Natural killer cell (primary cell): ENCODE data around the gene PAK5. TPM values are rescaled to one million over a fixed set of nuclear protein-coding genes. Genes with fewer than 3 reads are reported as not detected.

Experiments used
- ATAC-seq, 3 donors: fragments of 150-1000 bp in 2 of 3; fragments of 200-7000 bp in 1 of 3; cut with Tn5 transposase; 1 replicate in 1 of 3; 2 replicates in 2 of 3; pipeline ENCODE4 v1.10.0; 2021; ENCODE audit warnings: mild to moderate bottlenecking in 2 of 3, moderate library complexity in 2 of 3
- DNase-seq, 2 donors: peaks; one replicate each; pipeline versions ENCODE4 v3.0.0 to v3.0.0-alpha.2; 2013 to 2021; ENCODE audit warnings: mixed read lengths in 1 of 2
- H3K27ac ChIP-seq: one replicate; pipeline ENCODE4 v1.5.1; 2013; ENCODE audit warnings: mild to moderate bottlenecking, low read length
- H3K27me3 ChIP-seq: one replicate; pipeline ENCODE4 v1.6.1; 2013; ENCODE audit warnings: low read length; ENCODE audit not compliant: control insufficient read depth, insufficient read depth
- H3K36me3 ChIP-seq: one replicate; pipeline ENCODE4 v1.6.1; 2013; ENCODE audit warnings: low read length; ENCODE audit not compliant: control insufficient read depth, insufficient read depth
- H3K4me1 ChIP-seq: one replicate; pipeline ENCODE4 v1.6.1; 2013; ENCODE audit warnings: low read length; ENCODE audit not compliant: control insufficient read depth, insufficient read depth
- H3K4me3 ChIP-seq: one replicate; pipeline ENCODE4 v1.5.1; 2013; ENCODE audit warnings: low read length
- H3K9me3 ChIP-seq: one replicate; pipeline ENCODE4 v1.6.1; 2013; ENCODE audit warnings: low read length; ENCODE audit not compliant: control insufficient read depth, insufficient read depth
- H3K27ac Mint-ChIP-seq, 2 donors: one replicate each; pipeline ENCODE4 v1.8.0; 2022; ENCODE audit warnings: mild to moderate bottlenecking in 2 of 2, mixed read lengths in 2 of 2, moderate library complexity in 1 of 2
- H3K27me3 Mint-ChIP-seq, 2 donors: one replicate each; pipeline ENCODE4 v1.8.0; 2022; ENCODE audit warnings: low read depth in 2 of 2, mixed read lengths in 2 of 2
- H3K36me3 Mint-ChIP-seq: one replicate; pipeline ENCODE4 v1.8.0; 2022; ENCODE audit warnings: mixed read lengths
- H3K4me1 Mint-ChIP-seq, 2 donors: one replicate each; pipeline ENCODE4 v1.8.0; 2022; ENCODE audit warnings: mixed read lengths in 2 of 2
- H3K4me3 Mint-ChIP-seq: one replicate; pipeline ENCODE4 v1.8.0; 2022; ENCODE audit warnings: mild to moderate bottlenecking, moderate library complexity, mixed read lengths
- H3K9me3 Mint-ChIP-seq, 2 donors: one replicate each; pipeline ENCODE4 v1.8.0; 2022; ENCODE audit warnings: mixed read lengths in 2 of 2
- WGBS: methylation state at CpG from one replicate; pipeline ENCODE4 v1.1.7; 2013; ENCODE audit warnings: missing lambda C conversion rate; ENCODE audit not compliant: insufficient coverage; 5-methylcytosine and 5-hydroxymethylcytosine counted together
- intact Hi-C: fragments of 100-400 bp; cut with micrococcal nuclease; formaldehyde crosslinking; loops from one replicate; pipeline ENCODE4 v1.14.2; 2022
- total RNA-seq, 4 donors: library from RNA; stranded (reverse); fragments of 120-200 nt in 1 of 4; gene quantifications; one replicate each; pipeline versions ENCODE4 v1.2.3 to v1.2.4, GENCODE V29; 2013 to 2022
- TF ChIP-seq, protein P1 (sequence below): fragments of 200-600 bp; IDR thresholded peaks from one replicate; pipeline ENCODE4 v1.8.0; 2022; ENCODE audit warnings: antibody characterized with exemption

The PAK5 gene
- total RNA-seq, 3 donors from 2014 or later (not counting 1 experiment from before 2014, with no cell fraction given) = not detected

DNA sequence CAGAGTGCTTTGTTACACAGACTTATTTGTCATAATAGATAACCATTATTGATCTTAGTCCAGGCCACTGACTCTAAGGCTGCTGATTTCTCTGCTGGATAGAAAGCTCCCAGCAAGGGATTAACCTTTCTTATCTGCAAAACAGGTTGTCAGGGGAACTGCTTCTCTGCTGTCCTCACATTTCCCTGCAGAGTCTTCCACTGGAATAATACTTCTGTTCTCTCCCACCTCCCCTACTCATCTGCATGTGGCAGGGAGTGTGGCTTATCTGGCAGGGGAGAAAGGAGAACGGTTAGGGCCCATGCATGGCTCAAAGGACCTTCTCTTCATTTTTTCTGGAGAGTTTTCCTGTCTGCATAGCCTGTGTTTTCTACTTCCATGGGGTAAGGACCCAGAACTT is 238.3 kb downstream of the PAK5 start:
- DNase-seq = no peak
- WGBS = 40% methylated on average over 1 of the region's 1 CpG
- H3K4me3 Mint-ChIP-seq = no peak overlapping the region
- H3K4me1 Mint-ChIP-seq = no peaks in the 10 kb centered on the region
- H3K36me3 Mint-ChIP-seq = no peaks in the 10 kb centered on the region
- no peaks in the 10 kb centered on the region for H3K9me3 Mint-ChIP-seq
- H3K27ac Mint-ChIP-seq = no peak overlapping the region
- no peak for ATAC-seq
- intact Hi-C loops = no loop called here
- TF ChIP-seq, protein P1, sequence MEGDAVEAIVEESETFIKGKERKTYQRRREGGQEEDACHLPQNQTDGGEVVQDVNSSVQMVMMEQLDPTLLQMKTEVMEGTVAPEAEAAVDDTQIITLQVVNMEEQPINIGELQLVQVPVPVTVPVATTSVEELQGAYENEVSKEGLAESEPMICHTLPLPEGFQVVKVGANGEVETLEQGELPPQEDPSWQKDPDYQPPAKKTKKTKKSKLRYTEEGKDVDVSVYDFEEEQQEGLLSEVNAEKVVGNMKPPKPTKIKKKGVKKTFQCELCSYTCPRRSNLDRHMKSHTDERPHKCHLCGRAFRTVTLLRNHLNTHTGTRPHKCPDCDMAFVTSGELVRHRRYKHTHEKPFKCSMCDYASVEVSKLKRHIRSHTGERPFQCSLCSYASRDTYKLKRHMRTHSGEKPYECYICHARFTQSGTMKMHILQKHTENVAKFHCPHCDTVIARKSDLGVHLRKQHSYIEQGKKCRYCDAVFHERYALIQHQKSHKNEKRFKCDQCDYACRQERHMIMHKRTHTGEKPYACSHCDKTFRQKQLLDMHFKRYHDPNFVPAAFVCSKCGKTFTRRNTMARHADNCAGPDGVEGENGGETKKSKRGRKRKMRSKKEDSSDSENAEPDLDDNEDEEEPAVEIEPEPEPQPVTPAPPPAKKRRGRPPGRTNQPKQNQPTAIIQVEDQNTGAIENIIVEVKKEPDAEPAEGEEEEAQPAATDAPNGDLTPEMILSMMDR = no peak
- H3K27me3 Mint-ChIP-seq = peaks cover 0 to 2% of the 10 kb centered on the region in 2 donors
- Histone ChIP-seq H3K4me1 (no peaks in the 10 kb centered on the region), H3K27me3 (no peaks in the 10 kb centered on the region), H3K27ac (no peak overlapping the region), H3K36me3 (no peaks in the 10 kb centered on the region), H3K4me3 (no peak overlapping the region), H3K9me3 (no peaks in the 10 kb centered on the region)

DNA sequence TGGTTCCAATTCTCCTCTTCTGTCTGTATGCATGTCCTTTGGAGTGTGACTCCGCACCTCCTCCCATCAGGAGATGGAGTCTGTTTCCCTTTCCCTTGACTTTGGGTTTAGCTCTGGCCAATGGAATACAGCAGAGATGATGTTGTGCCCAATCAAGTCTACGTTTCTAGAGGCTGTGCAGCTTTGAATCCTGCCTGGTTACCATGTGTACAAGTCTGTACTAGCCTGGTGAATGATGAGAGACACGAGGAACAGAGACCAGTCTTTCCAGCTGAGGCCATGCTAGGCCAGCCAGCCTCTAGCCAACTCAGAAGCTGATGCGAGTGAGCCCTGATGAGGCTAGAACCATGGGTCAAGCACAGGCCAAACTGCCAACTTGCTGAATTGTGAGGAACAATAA is 241.3 kb downstream of the PAK5 start:
- H3K27ac Mint-ChIP-seq = no peak overlapping the region
- H3K9me3 ChIP-seq = no peaks in the 10 kb centered on the region
- H3K4me3 ChIP-seq = no peak overlapping the region
- 78% methylated on average over 4 of the region's 4 CpGs for WGBS
- H3K27me3 ChIP-seq = no peaks in the 10 kb centered on the region
- no peak overlapping the region for H3K4me3 Mint-ChIP-seq
- DNase-seq = no peak
- peaks cover 0 to 2% of the 10 kb centered on the region in 2 donors for H3K27me3 Mint-ChIP-seq
- no peak for ATAC-seq
- H3K36me3 Mint-ChIP-seq = no peaks in the 10 kb centered on the region
- intact Hi-C loops = no loop called here
- no peaks in the 10 kb centered on the region for H3K4me1 Mint-ChIP-seq
- no peaks in the 10 kb centered on the region for H3K4me1 ChIP-seq
- H3K36me3 ChIP-seq = no peaks in the 10 kb centered on the region
- no peak overlapping the region for H3K27ac ChIP-seq
- peaks cover 0 to 1% of the 10 kb centered on the region in 2 donors for H3K9me3 Mint-ChIP-seq
- TF ChIP-seq, protein P1 = no peak

DNA sequence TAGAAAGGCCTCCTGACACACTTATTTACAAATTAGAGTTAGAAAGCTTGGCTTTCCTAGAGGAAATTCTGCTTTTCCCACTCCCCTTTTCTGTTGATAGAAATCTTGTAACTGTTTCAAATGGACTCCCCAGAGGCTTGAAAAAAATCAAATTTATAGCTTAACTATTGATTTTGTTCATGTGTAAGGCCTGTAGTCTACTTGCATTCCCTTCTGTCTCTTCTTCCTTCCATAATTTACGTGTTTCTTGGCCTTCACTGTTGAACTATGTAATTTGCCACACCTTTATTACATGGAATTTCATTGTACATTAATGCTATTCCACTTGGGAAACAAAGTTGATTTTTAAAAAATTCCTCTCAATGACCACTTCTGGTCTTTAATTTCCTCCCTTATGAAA is 243.1 kb downstream of the PAK5 start:
- Mint-ChIP-seq H3K4me1 (no peaks in the 10 kb centered on the region), H3K9me3 (peaks cover 0 to 2% of the 10 kb centered on the region in 2 donors), H3K27me3 (peaks cover 0 to 2% of the 10 kb centered on the region in 2 donors), H3K4me3 (no peak overlapping the region), H3K27ac (no peak overlapping the region), H3K36me3 (no peaks in the 10 kb centered on the region)
- Histone ChIP-seq H3K4me3 (no peak overlapping the region), H3K27me3 (no peaks in the 10 kb centered on the region), H3K4me1 (no peaks in the 10 kb centered on the region), H3K27ac (no peak overlapping the region), H3K36me3 (no peaks in the 10 kb centered on the region), H3K9me3 (no peaks in the 10 kb centered on the region)
- TF ChIP-seq, protein P1 = no peak
- ATAC-seq (no peak), DNase-seq (no peak)
- WGBS = 75% methylated on average over 1 of the region's 1 CpG
- intact Hi-C loops = no loop called here

DNA sequence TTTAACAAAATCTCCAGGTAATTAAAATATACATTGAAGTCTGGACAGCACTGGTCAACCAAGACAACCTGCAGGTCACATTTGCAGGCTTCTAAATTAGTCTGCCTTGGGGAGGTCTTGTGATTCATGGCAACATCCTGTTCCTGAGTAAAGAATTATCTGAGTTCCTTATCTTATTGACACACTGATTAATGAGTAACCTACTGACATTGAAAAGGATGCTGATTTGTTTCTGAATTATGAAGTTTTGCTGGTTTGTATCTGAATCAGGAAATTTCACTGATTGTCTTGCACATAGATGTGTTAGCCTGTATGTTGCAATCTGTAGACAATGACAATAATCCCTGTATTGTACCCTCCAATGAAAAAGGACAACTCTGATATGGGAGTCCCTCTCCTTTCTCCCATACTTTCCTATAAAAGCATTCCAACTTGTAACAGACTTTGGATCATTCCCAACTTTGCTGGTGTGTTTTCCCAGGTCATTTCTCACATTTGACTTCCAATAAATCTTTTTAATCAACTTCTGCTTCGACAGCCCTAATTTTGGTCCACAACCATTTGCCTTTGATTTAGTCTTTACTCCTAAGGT is 244.5 kb downstream of the PAK5 start:
- DNase-seq (no peak), ATAC-seq (no peak)
- Histone ChIP-seq H3K4me3 (no peak overlapping the region), H3K27ac (no peak overlapping the region), H3K4me1 (no peaks in the 10 kb centered on the region), H3K27me3 (no peaks in the 10 kb centered on the region), H3K9me3 (no peaks in the 10 kb centered on the region), H3K36me3 (no peaks in the 10 kb centered on the region)
- Mint-ChIP-seq H3K27ac (no peak overlapping the region), H3K4me3 (no peak overlapping the region), H3K9me3 (peaks cover 0 to 2% of the 10 kb centered on the region in 2 donors), H3K4me1 (no peaks in the 10 kb centered on the region), H3K36me3 (no peaks in the 10 kb centered on the region), H3K27me3 (peaks cover 0 to 2% of the 10 kb centered on the region in 2 donors)
- WGBS = 82% methylated on average over 1 of the region's 1 CpG
- intact Hi-C loops = no loop called here
- TF ChIP-seq, protein P1 = no peak
